HepG2 (cell line): ENCODE measurements around the gene NKX1-2. TPM values are rescaled to one million over a fixed set of nuclear protein-coding genes. Genes with fewer than 3 reads are reported as not detected.

Experiments
- CHD2 ChIP-seq: IDR thresholded peaks from 2 replicates; pipeline ENCODE4 v1.6.1; 2011; ENCODE audit warnings: low read depth, low read length, improper control_type of control experiment
- DDIT3 ChIP-seq: sonication (generic); formaldehyde crosslinking; IDR thresholded peaks from 2 replicates; pipeline ENCODE4 v1.4.0; 2020; ENCODE audit warnings: mild to moderate bottlenecking, missing genetic modification reagents
- DZIP1 ChIP-seq: sonication (generic); formaldehyde crosslinking; IDR thresholded peaks from 2 replicates; pipeline ENCODE4 v1.5.0; 2020; ENCODE audit warnings: mild to moderate bottlenecking, missing genetic modification reagents
- ETV5 ChIP-seq: IDR thresholded peaks from 2 replicates; pipeline ENCODE4 v1.6.1; 2018; ENCODE audit warnings: missing biosample characterization, missing genetic modification reagents, inconsistent platforms, borderline replicate concordance
- FOXC1 ChIP-seq: sonication (generic); formaldehyde crosslinking; IDR thresholded peaks from 2 replicates; pipeline ENCODE4 v1.8.0; 2022; ENCODE audit warnings: mild to moderate bottlenecking, missing genetic modification reagents, borderline replicate concordance
- FOXK2 ChIP-seq: fragments of 450-650 bp; IDR thresholded peaks from 2 replicates; pipeline ENCODE4 v1.6.1; 2016
- MEIS2 ChIP-seq: sonication (generic); formaldehyde crosslinking; IDR thresholded peaks from 2 replicates; pipeline ENCODE4 v1.9.0; 2021; ENCODE audit warnings: mild to moderate bottlenecking, missing genetic modification reagents
- PBX3 ChIP-seq: sonication (generic); formaldehyde crosslinking; IDR thresholded peaks from 2 replicates; pipeline ENCODE4 v1.8.1; 2023; ENCODE audit warnings: missing genetic modification reagents, inconsistent platforms, borderline replicate concordance
- TFDP2 ChIP-seq: sonication (generic); formaldehyde crosslinking; IDR thresholded peaks from 2 replicates; pipeline ENCODE4 v1.4.0; 2020; ENCODE audit warnings: missing genetic modification reagents
- ZNF234 ChIP-seq: sonication (generic); formaldehyde crosslinking; conservative IDR thresholded peaks from 2 replicates; pipeline ENCODE4 v1.5.1; 2020; ENCODE audit warnings: mild to moderate bottlenecking, missing genetic modification reagents
- ZNF24 ChIP-seq: fragments of 450-650 bp; IDR thresholded peaks from 2 replicates; pipeline ENCODE4 v1.6.1; 2017; ENCODE audit warnings: antibody characterized with exemption, mild to moderate bottlenecking
- ZNF274 ChIP-seq: sonication (generic); formaldehyde crosslinking; IDR thresholded peaks from 2 replicates; pipeline ENCODE4 v1.5.1; 2020; ENCODE audit warnings: mild to moderate bottlenecking, missing genetic modification reagents
- ZNF329 ChIP-seq: sonication (generic); formaldehyde crosslinking; IDR thresholded peaks from 2 replicates; pipeline ENCODE4 v1.9.0; 2021; ENCODE audit warnings: low read depth, mild to moderate bottlenecking, missing genetic modification reagents
- ZNF570 ChIP-seq: sonication (generic); formaldehyde crosslinking; IDR thresholded peaks from 2 replicates; pipeline ENCODE4 v1.4.0; 2020; ENCODE audit warnings: mild to moderate bottlenecking, missing genetic modification reagents, borderline replicate concordance
- ZNF687 ChIP-seq: sonication (generic); formaldehyde crosslinking; IDR thresholded peaks from 2 replicates; pipeline ENCODE4 v1.5.1; 2020; ENCODE audit warnings: mild to moderate bottlenecking, missing genetic modification reagents, moderate library complexity
- ZNF773 ChIP-seq: sonication (generic); formaldehyde crosslinking; IDR thresholded peaks from 2 replicates; pipeline ENCODE4 v1.4.0; 2020; ENCODE audit warnings: missing genetic modification reagents, borderline replicate concordance
- ZNF839 ChIP-seq: sonication (generic); formaldehyde crosslinking; IDR thresholded peaks from 2 replicates; pipeline ENCODE4 v1.4.0; 2020; ENCODE audit warnings: missing genetic modification reagents, mild to moderate bottlenecking, borderline replicate concordance
- polyA plus RNA-seq, 8 experiments: library from polyadenylated mRNA; depleted of rRNA in 3 of 8; stranded (reverse) in 7 of 8; unstranded in 1 of 8; fragments of >200 nt; fragmentation: Illumina TruSeq in 4 of 8; extraction: Trizol in 4 of 8; gene quantifications; 2 replicates each; pipeline versions ENCODE4 v1.2.1 to v1.2.3, GENCODE V29; 2011 to 2016; ENCODE audit warnings: low read depth in 4 of 8, missing spikeins in 1 of 8, mixed read lengths in 1 of 8; ENCODE audit not compliant: insufficient read depth in 1 of 8
- total RNA-seq, 5 experiments: library from RNA; depleted of rRNA; stranded (reverse); fragments of >200 nt; fragmentation: Illumina TruSeq; extraction: Trizol; gene quantifications; 2 replicates each; pipeline ENCODE4 v1.2.3, GENCODE V29; 2016; ENCODE audit warnings: low read depth in 1 of 5

NKX1-2 gene
- total and polyA plus RNA-seq, 2 of the 13 experiments (the other 11 are each of a cell fraction or from before 2014, with no cell fraction given): not detected

GRCh38 chr10:124477614-124478363 is 28.0 kb upstream of the NKX1-2 start (continued):
- TF ChIP-seq ETV5 (CRISPR knock-in tag) (no peak), ZNF24 (no peak), ZNF274 (no peak), ZNF570 (no peak), ZNF329 (CRISPR knock-in tag) (no peak), ZNF773 (no peak), CHD2 (no peak), MEIS2 (CRISPR knock-in tag) (0 out of 2 replicates have a peak, but pooled peaks have one; percentile 37), ZNF234 (CRISPR knock-in tag) (no peak), DDIT3 (CRISPR knock-in tag) (no peak), ZNF687 (CRISPR knock-in tag) (peak; percentile 47), FOXC1 (no peak), TFDP2 (no peak), PBX3 (CRISPR knock-in tag) (no peak), FOXK2 (no peak), DZIP1 (CRISPR knock-in tag) (no peak), ZNF839 (CRISPR knock-in tag) (no peak)
